OCI-LY1 (cell line): ENCODE results near the gene MINDY3.

ENCODE experiments used
- H2AFZ ChIP-seq: fragments of 200-600 bp; sonication (generic), shearing (Covaris generic); 2 replicates; pipeline ENCODE4 v1.6.0; 2014; ENCODE audit warnings: antibody characterized with exemption, mild to moderate bottlenecking, low read length
- H3F3A ChIP-seq: fragments of 200-600 bp; sonication (generic), shearing (Covaris generic); 2 replicates; pipeline ENCODE4 v1.6.0; 2014; ENCODE audit warnings: mild to moderate bottlenecking, antibody characterized with exemption, low read length, moderate library complexity; ENCODE audit not compliant: insufficient read depth
- H3K27ac ChIP-seq: fragments of 200-600 bp; sonication (generic); 2 replicates; pipeline ENCODE4 v1.5.1; 2014; ENCODE audit warnings: low read length, mixed run types, mild to moderate bottlenecking, low read depth; ENCODE audit not compliant: poor library complexity, severe bottlenecking
- H3K27me3 ChIP-seq: fragments of 200-600 bp; sonication (generic); 2 replicates; pipeline ENCODE4 v1.6.0; 2014; ENCODE audit warnings: antibody characterized with exemption, mild to moderate bottlenecking, low read length, moderate library complexity; ENCODE audit not compliant: insufficient read depth
- H3K36me3 ChIP-seq: fragments of 200-600 bp; sonication (generic); 2 replicates; pipeline ENCODE4 v1.6.1; 2014; ENCODE audit warnings: mild to moderate bottlenecking, antibody characterized with exemption, low read length, moderate library complexity, mixed read lengths; ENCODE audit not compliant: insufficient read depth
- H3K4me1 ChIP-seq: fragments of 200-600 bp; sonication (generic); 2 replicates; pipeline ENCODE4 v1.5.1; 2014; ENCODE audit warnings: mild to moderate bottlenecking, low read length, moderate library complexity; ENCODE audit not compliant: insufficient read depth, severe bottlenecking
- H3K4me2 ChIP-seq: fragments of 200-600 bp; sonication (generic), shearing (Covaris generic); 2 replicates; pipeline ENCODE4 v1.6.1; 2014; ENCODE audit warnings: low read length
- H3K4me3 ChIP-seq: fragments of 200-600 bp; sonication (generic); 2 replicates; pipeline ENCODE4 v1.5.1; 2014; ENCODE audit warnings: low read length, low read depth, mild to moderate bottlenecking, mixed read lengths; ENCODE audit not compliant: poor library complexity, severe bottlenecking
- H3K79me2 ChIP-seq: fragments of 200-600 bp; shearing (Covaris generic); 2 replicates; pipeline ENCODE4 v1.6.1; 2016; ENCODE audit warnings: mixed run types, low read length, mixed read lengths; ENCODE audit not compliant: insufficient read depth
- H3K9ac ChIP-seq: fragments of 200-600 bp; sonication (generic), shearing (Covaris generic); 2 replicates; pipeline ENCODE4 v1.6.1; 2014; ENCODE audit warnings: mild to moderate bottlenecking, low read length, mixed read lengths
- H3K9me2 ChIP-seq: fragments of 200-600 bp; sonication (generic), shearing (Covaris generic); 2 replicates; pipeline ENCODE4 v1.6.1; 2014; ENCODE audit warnings: low read depth, mild to moderate bottlenecking, low read length, mixed read lengths
- H3K9me3 ChIP-seq: fragments of 200-600 bp; shearing (Covaris generic); 2 replicates; pipeline ENCODE4 v1.6.1; 2014; ENCODE audit warnings: low read length, mixed read lengths
- H4K20me1 ChIP-seq: fragments of 200-600 bp; sonication (generic), shearing (Covaris generic); 2 replicates; pipeline ENCODE4 v1.6.0; 2016; ENCODE audit warnings: mild to moderate bottlenecking, low read length; ENCODE audit not compliant: insufficient read depth
- CTCF ChIP-seq: fragments of 200-600 bp; sonication (generic), shearing (Covaris generic); IDR thresholded peaks from 2 replicates; pipeline ENCODE4 v1.5.1; 2017; ENCODE audit warnings: mild to moderate bottlenecking, antibody characterized with exemption, low read length, moderate library complexity, mixed read lengths
- EZH2 ChIP-seq: fragments of 200-600 bp; sonication (generic), shearing (Covaris generic); IDR thresholded peaks from 2 replicates; pipeline ENCODE4 v1.8.0; 2017; ENCODE audit warnings: borderline replicate concordance, mixed run types, mild to moderate bottlenecking, antibody characterized with exemption, low read length, moderate library complexity, mixed read lengths

Gene MINDY3

GRCh38 chr10:15809450-15809849 is 50.9 kb downstream of the MINDY3 start:
- Histone ChIP-seq H2AFZ (no peak overlapping the region), H3K36me3 (peaks cover 22% of the 10 kb centered on the region; the same call in 1 of the 2 replicates), H3K4me1 (no peaks in the 10 kb centered on the region), H4K20me1 (no peaks in the 10 kb centered on the region), H3K9me2 (no peaks in the 10 kb centered on the region), H3K4me3 (no peak overlapping the region), H3K27ac (no peak overlapping the region), H3K79me2 (no peaks in the 10 kb centered on the region), H3K9me3 (no peaks in the 10 kb centered on the region), H3K27me3 (no peaks in the 10 kb centered on the region), H3K9ac (no peak overlapping the region), H3K4me2 (no peak overlapping the region), H3F3A (no peaks in the 10 kb centered on the region)
- no peak for TF ChIP-seq EZH2
- no peak for TF ChIP-seq CTCF

- no peak overlapping the region for H3K4me3 ChIP-seq
- no peaks in the 10 kb centered on the region for H3K27me3 ChIP-seq
- H3K79me2 ChIP-seq = no peaks in the 10 kb centered on the region
- no peak overlapping the region for H3K27ac ChIP-seq
- H3F3A ChIP-seq = no peaks in the 10 kb centered on the region
- H2AFZ ChIP-seq = no peak overlapping the region
- H3K4me1 ChIP-seq = no peaks in the 10 kb centered on the region
- no peak overlapping the region for H3K9ac ChIP-seq
- H3K9me3 ChIP-seq = no peaks in the 10 kb centered on the region
- H3K9me2 ChIP-seq = no peaks in the 10 kb centered on the region
- peaks cover 22% of the 10 kb centered on the region; the same call in 1 of the 2 replicates for H3K36me3 ChIP-seq
- no peak overlapping the region for H3K4me2 ChIP-seq
- TF ChIP-seq EZH2 (no peak), CTCF (no peak)
- H4K20me1 ChIP-seq = no peaks in the 10 kb centered on the region
These were observed 52.0 kb downstream of the MINDY3 start for GRCh38 chr10:15808204-15808797.

- Histone ChIP-seq H3K4me3 (no peak overlapping the region), H3K9me2 (no peaks in the 10 kb centered on the region), H3K9ac (no peak overlapping the region), H3K27ac (no peak overlapping the region), H3K79me2 (no peaks in the 10 kb centered on the region), H3K4me1 (no peaks in the 10 kb centered on the region), H3K36me3 (peaks cover 35% of the 10 kb centered on the region), H4K20me1 (no peaks in the 10 kb centered on the region), H3F3A (no peaks in the 10 kb centered on the region), H3K4me2 (no peak overlapping the region), H2AFZ (no peak overlapping the region), H3K27me3 (no peaks in the 10 kb centered on the region), H3K9me3 (no peaks in the 10 kb centered on the region)
- TF ChIP-seq CTCF (no peak), EZH2 (no peak)
These were observed 54.8 kb downstream of the MINDY3 start for GRCh38 chr10:15805395-15806058.
